ENCODE measurements around the gene MMEL1. TPM values are rescaled to one million over a fixed set of nuclear protein-coding genes. Genes with fewer than 3 reads are reported as not detected.
"Not testable (repeated sequence)": the region's sequence is repeated elsewhere in the genome, so short reads cannot be mapped to it uniquely, and the experiment has no call there.

The MMEL1 gene
- total and polyA plus RNA-seq, 2 of the 13 experiments (the other 11 are each of a cell fraction or from before 2014, with no cell fraction given), result 0.48 TPM; not detected in 1

GRCh38 chr1:2552189-2552588 lies 80.6 kb downstream of the MMEL1 start:
- CTCF ChIA-PET (ENCODE audit: low intra/inter-chr PET ratio, low total read pairs), result no interaction called here
- Histone ChIP-seq H3K36me3 (replicated peaks in 1 of 2; ENCODE audit: control insufficient read depth in 1 of 2, insufficient read depth in 2 of 2, low read length in 2 of 2) (no peaks in the 10 kb centered on the region), H2AFZ (ENCODE audit: low read length) (no peak overlapping the region), H3K9me3 (ENCODE audit: low read length) (no peaks in the 10 kb centered on the region), H3K4me1 (ENCODE audit: insufficient read depth, low read length) (peaks cover 58% of the 10 kb centered on the region), H4K20me1 (ENCODE audit: insufficient read depth, low read length) (no peaks in the 10 kb centered on the region), H3K27me3 (ENCODE audit: control insufficient read depth in 1 of 2, insufficient read depth in 2 of 2, low read length in 2 of 2) (no peaks in the 10 kb centered on the region; a peak in 1 of 5 replicates), H3K79me2 (ENCODE audit: insufficient read depth, low read length) (no peaks in the 10 kb centered on the region), H3K27ac (ENCODE audit: extremely low read length, insufficient read depth, low read length) (no peak overlapping the region), H3K4me2 (ENCODE audit: low read depth, low read length) (no peak overlapping the region), H3K4me3 (replicated peaks in 1 of 3; ENCODE audit: insufficient read depth in 1 of 3, low read depth in 2 of 3, low read length in 3 of 3) (no peak overlapping the region), H3K9ac (ENCODE audit: insufficient read depth, low read depth, low read length) (no peak overlapping the region)
- in situ Hi-C loops (cut with HindIII; ENCODE audit: extremely low pct_ligation_motif_present, low pct_unique_long_range_greater_than_20kb), result no loop called here
- TF ChIP-seq ZNF44 (CRISPR knock-in tag; IDR thresholded peaks at IDR 0.05), result no peak
- no peak for TF ChIP-seq CSRNP2 (CRISPR knock-in tag; conservative IDR thresholded peaks at IDR 0.05; ENCODE audit: low read depth)
- TF ChIP-seq ZBTB33 (CRISPR knock-in tag; IDR thresholded peaks at IDR 0.05), result peak; percentile 33; the same call in 1 of the 2 replicates
- TF ChIP-seq FOXP1 (IDR thresholded peaks at IDR 0.05), result no peak
- no peak for TF ChIP-seq FOXP1 (CRISPR knock-in tag; IDR thresholded peaks at IDR 0.05)
- FAIRE-seq (no peak), DNase-seq (ENCODE audit: low spot score) (no peak), ATAC-seq (no peak)
- POLR2A ChIA-PET, result no interaction called here
- WGBS (ENCODE audit: low lambda C conversion rate), result 81% methylated on average over 23 of the region's 26 CpGs
- intact Hi-C loops (cut with micrococcal nuclease; ENCODE audit: unreplicated experiment), result no loop called here
- BruUV-seq (replicated peaks), result no TSS peak

- 26% methylated on average over 4 of the region's 9 CpGs for WGBS (ENCODE audit: low lambda C conversion rate)
- BruUV-seq (replicated peaks); CTCF ChIA-PET (ENCODE audit: low intra/inter-chr PET ratio, low total read pairs); POLR2A ChIA-PET; H3K27ac ChIP-seq (ENCODE audit: extremely low read length, insufficient read depth, low read length); H2AFZ ChIP-seq (ENCODE audit: low read length); in situ Hi-C loops (cut with HindIII; ENCODE audit: extremely low pct_ligation_motif_present, low pct_unique_long_range_greater_than_20kb); H4K20me1 ChIP-seq (ENCODE audit: insufficient read depth, low read length); FAIRE-seq; H3K4me3 ChIP-seq (replicated peaks in 1 of 3; ENCODE audit: insufficient read depth in 1 of 3, low read depth in 2 of 3, low read length in 3 of 3); H3K9ac ChIP-seq (ENCODE audit: insufficient read depth, low read depth, low read length); H3K36me3 ChIP-seq (replicated peaks in 1 of 2; ENCODE audit: control insufficient read depth in 1 of 2, insufficient read depth in 2 of 2, low read length in 2 of 2); H3K79me2 ChIP-seq (ENCODE audit: insufficient read depth, low read length); intact Hi-C loops (cut with micrococcal nuclease; ENCODE audit: unreplicated experiment); H3K27me3 ChIP-seq (ENCODE audit: control insufficient read depth in 1 of 2, insufficient read depth in 2 of 2, low read length in 2 of 2); H3K4me2 ChIP-seq (ENCODE audit: low read depth, low read length); ATAC-seq; H3K9me3 ChIP-seq (ENCODE audit: low read length): not testable (repeated sequence)
- peak; percentile 7 for DNase-seq (ENCODE audit: low spot score)
- peaks cover 56% of the 10 kb centered on the region for H3K4me1 ChIP-seq (ENCODE audit: insufficient read depth, low read length)
- TF ChIP-seq ZNF687 (CRISPR knock-in tag; IDR thresholded peaks at IDR 0.05), result peak; percentile 43; the same call in 1 of the 2 replicates
- 0 out of 2 replicates have a peak, but pooled peaks have one; percentile 41 for TF ChIP-seq ZBTB7B (CRISPR knock-in tag; IDR thresholded peaks at IDR 0.05)
- TF ChIP-seq STAG1 (CRISPR knock-in tag; IDR thresholded peaks at IDR 0.05), result peak; percentile 4; the same call in 1 of the 2 replicates
- 0 out of 2 replicates have a peak, but pooled peaks have one; percentile 25 for TF ChIP-seq ZNF777 (CRISPR knock-in tag; IDR thresholded peaks at IDR 0.05)
- TF ChIP-seq BRCA1 (CRISPR knock-in tag; IDR thresholded peaks at IDR 0.05), result peak; percentile 11; the same call in 1 of the 2 replicates
Observed at GRCh38 chr1:2551544-2551943, 81.3 kb downstream of the MMEL1 start.

All from HepG2 (cell line).